CD8-positive, alpha-beta memory T cell (primary cell): Measurements from ENCODE around the gene NDUFA1. TPM values are rescaled to one million over a fixed set of nuclear protein-coding genes. Genes with fewer than 3 reads are reported as not detected.
"Not testable (repeated sequence)": the region's sequence is repeated elsewhere in the genome, so short reads cannot be mapped to it uniquely, and the experiment has no call there.

Experiments
- CTCF ChIA-PET: fragments of 350-600 bp; sonication (Branson Sonifier 250); formaldehyde crosslinking; loops from one replicate; lab custom pipeline; 2021; ENCODE audit warnings: antibody characterized with exemption; lab: Charles Lee
- POLR2A ChIA-PET: fragments of 350-600 bp; sonication (Branson Sonifier 250); formaldehyde crosslinking; loops from one replicate; lab custom pipeline; 2021; ENCODE audit warnings: antibody characterized with exemption; lab: Charles Lee
- DNase-seq, 5 donors: peaks; one replicate each; pipeline versions ENCODE4 v3.0.0 to v3.0.0-alpha.2; 2020 to 2022; ENCODE audit warnings: mixed read lengths in 1 of 5
- H3K27ac ChIP-seq: one replicate; pipeline ENCODE4 v1.7.0; 2013; ENCODE audit warnings: low read depth, mild to moderate bottlenecking, low read length, moderate library complexity
- H3K27me3 ChIP-seq: 2 replicates; pipeline ENCODE4 v1.7.0; 2013; ENCODE audit warnings: low read length, mild to moderate bottlenecking; ENCODE audit not compliant: insufficient read depth, poor library complexity, severe bottlenecking
- H3K36me3 ChIP-seq: 2 replicates; pipeline ENCODE4 v1.7.0; 2013; ENCODE audit warnings: mild to moderate bottlenecking, low read length, moderate library complexity; ENCODE audit not compliant: insufficient read depth
- H3K4me1 ChIP-seq: 2 replicates; pipeline ENCODE4 v1.7.0; 2013; ENCODE audit warnings: mild to moderate bottlenecking, low read length, moderate library complexity; ENCODE audit not compliant: insufficient read depth
- H3K4me3 ChIP-seq: 2 replicates; pipeline ENCODE4 v1.7.0; 2013; ENCODE audit warnings: mild to moderate bottlenecking, low read length
- H3K9me3 ChIP-seq: 2 replicates; pipeline ENCODE4 v1.7.0; 2013; ENCODE audit warnings: mild to moderate bottlenecking, low read length
- H3K27ac Mint-ChIP-seq, 8 donors: one replicate each; pipeline ENCODE4 v1.8.0; 2020 to 2021; ENCODE audit warnings: mixed read lengths in 8 of 8, mild to moderate bottlenecking in 6 of 8, inconsistent platforms in 3 of 8, moderate library complexity in 3 of 8
- H3K27me3 Mint-ChIP-seq, 2 donors: one replicate each; pipeline ENCODE4 v1.8.0; 2020 to 2021; ENCODE audit warnings: mixed read lengths in 2 of 2, mild to moderate bottlenecking in 1 of 2, moderate library complexity in 1 of 2
- H3K36me3 Mint-ChIP-seq, 3 donors: one replicate each; pipeline ENCODE4 v1.8.0; 2020 to 2021; ENCODE audit warnings: mixed read lengths in 3 of 3, inconsistent platforms in 1 of 3, mild to moderate bottlenecking in 1 of 3
- H3K4me1 Mint-ChIP-seq, 3 donors: one replicate each; pipeline ENCODE4 v1.8.0; 2020 to 2021; ENCODE audit warnings: mixed read lengths in 3 of 3, inconsistent platforms in 1 of 3, mild to moderate bottlenecking in 1 of 3
- H3K4me3 Mint-ChIP-seq, 7 donors: one replicate each; pipeline ENCODE4 v1.8.0; 2020 to 2021; ENCODE audit warnings: mixed read lengths in 7 of 7, mild to moderate bottlenecking in 6 of 7, moderate library complexity in 4 of 7, inconsistent platforms in 2 of 7
- H3K9me3 Mint-ChIP-seq, 5 donors: one replicate each; pipeline ENCODE4 v1.8.0; 2020 to 2022; ENCODE audit warnings: mixed read lengths in 5 of 5, mild to moderate bottlenecking in 3 of 5, moderate library complexity in 2 of 5, inconsistent platforms in 1 of 5
- polyA plus RNA-seq: library from polyadenylated mRNA; unstranded; fragments of 300-500 nt; fragmentation: Illumina TruSeq; gene quantifications from one replicate; pipeline ENCODE4 v1.2.3, GENCODE V29; 2021
- total RNA-seq, 2 experiments: library from RNA; stranded (reverse); gene quantifications; one replicate each; pipeline ENCODE4 v1.2.3, GENCODE V29; 2021

The NDUFA1 gene
- total and polyA plus RNA-seq, 3 experiments from 2014 or later = 97.3 to 314 (median 98.5) TPM

GRCh38 chrX:119887721-119888425 lies 16.2 kb downstream of the NDUFA1 start:
- no peak overlapping the region for H3K4me3 ChIP-seq
- H3K4me3 Mint-ChIP-seq = peak overlapping the region in 6 of 7 donors; percentile 37 to 82 (median 62)

GRCh38 chrX:119890626-119891025 lies 19.0 kb downstream of the NDUFA1 start:
- H3K4me3 Mint-ChIP-seq, H3K36me3 ChIP-seq, H3K27ac Mint-ChIP-seq, H3K4me1 ChIP-seq, H3K9me3 ChIP-seq, H3K27me3 ChIP-seq, DNase-seq, POLR2A ChIA-PET, H3K36me3 Mint-ChIP-seq, H3K4me3 ChIP-seq, H3K27ac ChIP-seq, H3K9me3 Mint-ChIP-seq: not testable (repeated sequence)
- CTCF ChIA-PET = interaction anchor here (0.6 to 1.2 kb wide), 2 partner anchors 14 to 136 kb away, joined by 3 read pairs; no protein-coding TSS in a partner anchor
- Mint-ChIP-seq H3K4me1 (peaks cover 8 to 12% (median 10%) of the 10 kb centered on the region in 3 donors), H3K27me3 (peaks cover 0 to 13% of the 10 kb centered on the region in 2 donors)

More at GRCh38 chrX:119887721-119888425, 16.2 kb downstream of the NDUFA1 start:
- Mint-ChIP-seq H3K27ac (peak overlapping the region in 1 of 8 donors; percentile 57), H3K4me1 (peaks cover 8 to 12% (median 10%) of the 10 kb centered on the region in 3 donors), H3K36me3 (no peaks in the 10 kb centered on the region), H3K27me3 (peaks cover 0 to 12% of the 10 kb centered on the region in 2 donors), H3K9me3 (no peaks in the 10 kb centered on the region)
- no peaks in the 10 kb centered on the region for H3K9me3 ChIP-seq
- POLR2A ChIA-PET = interaction anchor here (0.5 to 1.0 kb wide), 3 partner anchors 18 to 356 kb away, joined by 3 read pairs; no protein-coding TSS in a partner anchor
- H3K36me3 ChIP-seq = no peaks in the 10 kb centered on the region
- H3K4me1 ChIP-seq = peaks cover 7% of the 10 kb centered on the region
- no peaks in the 10 kb centered on the region for H3K27me3 ChIP-seq
- DNase-seq = peak; percentile 35 to 73 (median 44)
- CTCF ChIA-PET = interaction anchor here (0.7 to 1.6 kb wide), 5 partner anchors 9 to 372 kb away, joined by 3 to 7 read pairs (median 5); partner anchors contain the start of genes NDUFA1, RNF113A and RPL39
- H3K27ac ChIP-seq = no peak overlapping the region

- H3K27ac Mint-ChIP-seq, H3K4me1 Mint-ChIP-seq, H3K36me3 ChIP-seq, H3K9me3 ChIP-seq, H3K9me3 Mint-ChIP-seq, CTCF ChIA-PET, H3K4me3 ChIP-seq, POLR2A ChIA-PET, H3K36me3 Mint-ChIP-seq, H3K27ac ChIP-seq, H3K27me3 ChIP-seq, DNase-seq, H3K4me3 Mint-ChIP-seq, H3K4me1 ChIP-seq: not testable (repeated sequence)
- H3K27me3 Mint-ChIP-seq = peaks cover 0 to 13% of the 10 kb centered on the region in 2 donors
These were observed 20.5 kb downstream of the NDUFA1 start for GRCh38 chrX:119891961-119892692.

GRCh38 chrX:119895843-119896326 lies 24.3 kb downstream of the NDUFA1 start, which contains the start of gene AKAP14:
Gene AKAP14 (plus strand): TSS chrX:119895893. CDS start chrX:119903224, 7,331 bp downstream.
- H3K27me3 ChIP-seq = no peaks in the 10 kb centered on the region
- peaks cover 0 to 10% of the 10 kb centered on the region in 2 donors for H3K27me3 Mint-ChIP-seq
- H3K36me3 Mint-ChIP-seq = no peaks in the 10 kb centered on the region
- POLR2A ChIA-PET = no interaction called here
- no peak within 1 kb of the TSS for H3K4me3 ChIP-seq
- H3K36me3 ChIP-seq = no peaks in the 10 kb centered on the region
- no peaks in the 10 kb centered on the region for H3K4me1 ChIP-seq
- CTCF ChIA-PET = no interaction called here
- H3K27ac Mint-ChIP-seq = no peak within 1 kb of the TSS
- H3K9me3 ChIP-seq = no peaks in the 10 kb centered on the region
- no peaks in the 10 kb centered on the region for H3K9me3 Mint-ChIP-seq
- DNase-seq = no peak
- no peak within 1 kb of the TSS for H3K4me3 Mint-ChIP-seq
- no peak within 1 kb of the TSS for H3K27ac ChIP-seq
- H3K4me1 Mint-ChIP-seq = peaks cover 0 to 3% (median 2%) of the 10 kb centered on the region in 3 donors

- no peak for DNase-seq
- H3K4me3 ChIP-seq = no peak overlapping the region
- peaks cover 0 to 6% of the 10 kb centered on the region in 2 donors for H3K27me3 Mint-ChIP-seq
- ChIA-PET CTCF (no interaction called here), POLR2A (no interaction called here)
- H3K27ac Mint-ChIP-seq = no peak overlapping the region
- no peaks in the 10 kb centered on the region for H3K27me3 ChIP-seq
- no peak overlapping the region for H3K4me3 Mint-ChIP-seq
- no peaks in the 10 kb centered on the region for H3K9me3 ChIP-seq
- no peaks in the 10 kb centered on the region for H3K4me1 ChIP-seq
- H3K4me1 Mint-ChIP-seq = peaks cover 0 to 5% (median 4%) of the 10 kb centered on the region in 3 donors
- H3K36me3 Mint-ChIP-seq = no peaks in the 10 kb centered on the region
- H3K36me3 ChIP-seq = no peaks in the 10 kb centered on the region
- no peak overlapping the region for H3K27ac ChIP-seq
- no peaks in the 10 kb centered on the region for H3K9me3 Mint-ChIP-seq
These were observed 27.5 kb downstream of the NDUFA1 start for GRCh38 chrX:119899125-119899524.

GRCh38 chrX:119900976-119901375 lies 29.3 kb downstream of the NDUFA1 start:
- Histone ChIP-seq H3K4me1 (no peaks in the 10 kb centered on the region), H3K27me3 (no peaks in the 10 kb centered on the region), H3K27ac (no peak overlapping the region), H3K36me3 (no peaks in the 10 kb centered on the region), H3K9me3 (no peaks in the 10 kb centered on the region), H3K4me3 (no peak overlapping the region)
- Mint-ChIP-seq H3K27me3 (peaks cover 0 to 6% of the 10 kb centered on the region in 2 donors), H3K9me3 (no peaks in the 10 kb centered on the region), H3K27ac (no peak overlapping the region), H3K4me1 (peaks cover 0 to 5% (median 4%) of the 10 kb centered on the region in 3 donors), H3K36me3 (no peaks in the 10 kb centered on the region), H3K4me3 (no peak overlapping the region)
- CTCF ChIA-PET = no interaction called here
- no peak for DNase-seq
- POLR2A ChIA-PET = no interaction called here

GRCh38 chrX:119916310-119916709 lies 44.7 kb downstream of the NDUFA1 start:
- POLR2A ChIA-PET = no interaction called here
- H3K4me1 Mint-ChIP-seq = no peaks in the 10 kb centered on the region
- peaks cover 0 to 2% (median 0%) of the 10 kb centered on the region in 3 donors for H3K36me3 Mint-ChIP-seq
- Histone ChIP-seq H3K4me3 (no peak overlapping the region), H3K4me1 (no peaks in the 10 kb centered on the region), H3K27me3 (no peaks in the 10 kb centered on the region), H3K9me3 (no peaks in the 10 kb centered on the region), H3K36me3 (no peaks in the 10 kb centered on the region), H3K27ac (no peak overlapping the region)
- no peak overlapping the region for H3K4me3 Mint-ChIP-seq
- no peak overlapping the region for H3K27ac Mint-ChIP-seq
- no peaks in the 10 kb centered on the region for H3K9me3 Mint-ChIP-seq
- peaks cover 0 to 6% of the 10 kb centered on the region in 2 donors for H3K27me3 Mint-ChIP-seq
- CTCF ChIA-PET = no interaction called here
- no peak for DNase-seq

GRCh38 chrX:119917877-119918276 lies 46.2 kb downstream of the NDUFA1 start:
- H3K4me1 Mint-ChIP-seq = no peaks in the 10 kb centered on the region

More at GRCh38 chrX:119917877-119918276, 46.2 kb downstream of the NDUFA1 start:
- ChIA-PET POLR2A (no interaction called here), CTCF (no interaction called here)
- H3K9me3 ChIP-seq = no peaks in the 10 kb centered on the region
- no peak overlapping the region for H3K4me3 ChIP-seq
- no peaks in the 10 kb centered on the region for H3K27me3 ChIP-seq
- no peak overlapping the region for H3K27ac ChIP-seq
- Mint-ChIP-seq H3K36me3 (peaks cover 0 to 2% (median 2%) of the 10 kb centered on the region in 3 donors), H3K27me3 (peaks cover 0 to 2% of the 10 kb centered on the region in 2 donors), H3K4me3 (peak overlapping the region in 1 of 7 donors; percentile 69), H3K27ac (no peak overlapping the region), H3K9me3 (no peaks in the 10 kb centered on the region)
- H3K4me1 ChIP-seq = no peaks in the 10 kb centered on the region
- no peak for DNase-seq
- no peaks in the 10 kb centered on the region for H3K36me3 ChIP-seq
